Measurements from ENCODE around the gene C1QTNF12.

Gene C1QTNF12

DNA sequence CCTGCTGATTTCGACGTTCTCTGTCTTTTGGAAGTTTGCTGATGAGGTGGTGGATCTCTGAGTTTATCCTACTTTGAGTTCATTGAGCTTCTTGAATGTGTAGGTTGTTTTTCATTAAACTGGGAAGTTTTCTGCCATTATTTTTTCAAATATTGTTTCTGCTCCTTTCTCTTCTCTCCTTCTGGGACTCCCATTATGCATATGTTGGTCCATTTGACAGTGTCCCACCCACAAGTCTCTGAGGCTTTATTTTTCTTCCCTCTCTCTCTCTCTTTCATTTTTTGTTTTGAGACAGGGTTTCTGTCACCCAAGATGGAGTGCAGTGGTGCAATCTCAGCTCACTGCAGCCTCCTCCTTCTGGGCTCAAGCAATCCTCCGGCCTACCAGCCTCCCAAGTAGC, 51.8 kb downstream of the C1QTNF12 start:
- H3K4me3 ChIP-seq (ENCODE audit: low read depth, low read length), result no peak overlapping the region
- no peak for TF ChIP-seq CTCF (IDR thresholded peaks at IDR 0.05; ENCODE audit: low read depth, low read length)
